Upper lobe of left lung (tissue), 4 donors: ENCODE results near the gene RMND1.

Experiments used
- CTCF ChIP-seq, 6 experiments: fragments of 450-650 bp in 4 of 6; fragments of 200-600 bp in 2 of 6; sonication (generic) in 2 of 6; IDR thresholded peaks; one replicate each; pipeline ENCODE4 v1.5.1; 2016 to 2019; ENCODE audit warnings: antibody characterized with exemption in 6 of 6
- POLR2A ChIP-seq, 4 donors: fragments of 450-650 bp; IDR thresholded peaks; one replicate each; pipeline ENCODE4 v1.5.1; 2016 to 2017; ENCODE audit warnings: antibody characterized with exemption in 4 of 4, mild to moderate bottlenecking in 2 of 4

- TF ChIP-seq POLR2A (IDR thresholded peaks at IDR 0.05): no peak
- peak in 3 of 6 experiments; percentile 8 to 23 (median 21) for TF ChIP-seq CTCF (IDR thresholded peaks at IDR 0.05)
These were observed 11.0 kb downstream of the RMND1 start for GRCh38 chr6:151440930-151441329.
